Uterus (tissue), 2 donors: Measurements from ENCODE around the gene EFCAB12.
"Not testable (repeated sequence)": the region's sequence is repeated elsewhere in the genome, so short reads cannot be mapped to it uniquely, and the experiment has no call there.

ENCODE experiments used
- CTCF ChIP-seq, 4 experiments: fragments of 200-600 bp in 2 of 4; fragments of 450-650 bp in 2 of 4; sonication (generic) in 2 of 4; IDR thresholded peaks; one replicate each; pipeline ENCODE4 v1.5.1; 2016 to 2019; ENCODE audit warnings: antibody characterized with exemption in 4 of 4, mild to moderate bottlenecking in 2 of 4, moderate library complexity in 1 of 4
- POLR2A ChIP-seq, 2 donors: fragments of 450-650 bp; IDR thresholded peaks; one replicate each; pipeline ENCODE4 v1.6.1; 2016; ENCODE audit warnings: antibody characterized with exemption in 2 of 2, mild to moderate bottlenecking in 1 of 2, moderate library complexity in 1 of 2

- not testable (repeated sequence) for TF ChIP-seq CTCF, POLR2A (IDR thresholded peaks at IDR 0.05)
Measured at GRCh38 chr3:129391583-129391982, 36.9 kb downstream of the EFCAB12 start.
